Astrocyte (in vitro differentiated cells and primary cell): Measurements from ENCODE around the gene SGMS2.

Experiments used
- EZH2 ChIP-seq: IDR thresholded peaks from 2 replicates; pipeline ENCODE4 v1.6.1; 2012; ENCODE audit warnings: mild to moderate bottlenecking, low read length, inconsistent platforms; ENCODE audit not compliant: insufficient read depth
- TF ChIP-seq, protein P1 (sequence below): IDR thresholded peaks from 2 replicates; pipeline ENCODE4 v1.5.1; 2011; ENCODE audit warnings: low read depth, mild to moderate bottlenecking, inconsistent platforms, low read length, moderate library complexity; ENCODE audit not compliant: insufficient read depth

DNA sequence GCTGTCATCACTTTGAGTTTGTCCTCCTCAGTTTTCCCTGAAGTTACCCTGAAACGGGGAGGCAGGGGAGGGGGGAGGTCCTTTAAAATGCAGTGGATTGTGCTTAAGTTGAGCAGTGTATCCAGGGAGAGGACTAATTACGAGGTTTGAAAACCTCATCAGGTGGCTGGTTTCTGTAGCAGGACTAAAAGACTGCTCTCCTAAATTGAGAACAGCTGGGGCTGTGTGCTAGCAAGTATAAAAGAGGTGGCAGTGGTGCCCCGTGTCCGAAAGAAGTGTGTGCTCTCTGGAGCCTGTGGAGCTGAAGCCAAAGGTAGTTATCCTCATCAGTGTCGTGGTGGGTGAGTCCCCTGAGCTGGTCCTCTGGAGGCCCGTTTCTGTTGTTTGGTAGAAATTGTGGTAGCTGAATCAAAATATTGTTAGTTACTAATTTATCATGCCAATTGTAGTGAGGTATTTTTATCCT is 69.4 kb downstream of the SGMS2 start:
- TF ChIP-seq, protein P1, sequence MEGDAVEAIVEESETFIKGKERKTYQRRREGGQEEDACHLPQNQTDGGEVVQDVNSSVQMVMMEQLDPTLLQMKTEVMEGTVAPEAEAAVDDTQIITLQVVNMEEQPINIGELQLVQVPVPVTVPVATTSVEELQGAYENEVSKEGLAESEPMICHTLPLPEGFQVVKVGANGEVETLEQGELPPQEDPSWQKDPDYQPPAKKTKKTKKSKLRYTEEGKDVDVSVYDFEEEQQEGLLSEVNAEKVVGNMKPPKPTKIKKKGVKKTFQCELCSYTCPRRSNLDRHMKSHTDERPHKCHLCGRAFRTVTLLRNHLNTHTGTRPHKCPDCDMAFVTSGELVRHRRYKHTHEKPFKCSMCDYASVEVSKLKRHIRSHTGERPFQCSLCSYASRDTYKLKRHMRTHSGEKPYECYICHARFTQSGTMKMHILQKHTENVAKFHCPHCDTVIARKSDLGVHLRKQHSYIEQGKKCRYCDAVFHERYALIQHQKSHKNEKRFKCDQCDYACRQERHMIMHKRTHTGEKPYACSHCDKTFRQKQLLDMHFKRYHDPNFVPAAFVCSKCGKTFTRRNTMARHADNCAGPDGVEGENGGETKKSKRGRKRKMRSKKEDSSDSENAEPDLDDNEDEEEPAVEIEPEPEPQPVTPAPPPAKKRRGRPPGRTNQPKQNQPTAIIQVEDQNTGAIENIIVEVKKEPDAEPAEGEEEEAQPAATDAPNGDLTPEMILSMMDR = no peak
- no peak for TF ChIP-seq EZH2
